Left lobe of liver (tissue), 2 donors: Measurements from ENCODE around the gene SOS2. TPM values are rescaled to one million over a fixed set of nuclear protein-coding genes. Genes with fewer than 3 reads are reported as not detected.
"Not testable (repeated sequence)": the region's sequence is repeated elsewhere in the genome, so short reads cannot be mapped to it uniquely, and the experiment has no call there.

Experiments used
- ATAC-seq: fragments of 200-7000 bp; cut with Tn5 transposase; one replicate; pipeline ENCODE4 v1.9.1; 2020; ENCODE audit warnings: mild to moderate bottlenecking, moderate library complexity
- DNase-seq: peaks from one replicate; pipeline ENCODE4 v3.0.0-alpha.2; 2020; ENCODE audit warnings: low spot score
- total RNA-seq: library from RNA; stranded (reverse); gene quantifications from one replicate; pipeline ENCODE4 v1.2.1, GENCODE V29; 2021
- donor health status: DM: no; HTN: no; CAD: no; lungs with moderate emphysema.
- donor health status: DM: no; HTN: yes; CAD: no.

SOS2 gene
- total RNA-seq, 1 donor from 2014 or later = 9.9 TPM

GRCh38 chr14:50228313-50228712, 3.1 kb downstream of the SOS2 start:
- ATAC-seq = no peak
- no peak for DNase-seq

DNA sequence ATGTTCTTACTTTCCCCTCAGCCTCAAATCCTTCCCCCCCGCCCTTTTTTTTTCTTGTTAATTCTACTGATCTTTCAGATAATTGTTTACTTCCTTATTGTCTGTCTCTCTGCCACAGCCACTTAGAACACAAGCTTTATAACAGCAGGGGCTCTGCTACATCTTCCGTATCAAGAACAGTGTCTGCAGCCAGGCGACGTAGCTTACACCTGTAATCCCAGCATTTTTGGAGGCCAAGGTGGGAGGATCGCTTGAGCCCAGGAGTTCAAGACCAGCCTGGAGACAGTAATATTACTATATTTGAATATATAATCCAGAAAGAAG, 5.4 kb downstream of the SOS2 start:
- ATAC-seq (no peak), DNase-seq (no peak)

- DNase-seq = no peak
- ATAC-seq = peak; percentile 92
Observed at GRCh38 chr14:50225067-50225973, 6.1 kb downstream of the SOS2 start.

DNA sequence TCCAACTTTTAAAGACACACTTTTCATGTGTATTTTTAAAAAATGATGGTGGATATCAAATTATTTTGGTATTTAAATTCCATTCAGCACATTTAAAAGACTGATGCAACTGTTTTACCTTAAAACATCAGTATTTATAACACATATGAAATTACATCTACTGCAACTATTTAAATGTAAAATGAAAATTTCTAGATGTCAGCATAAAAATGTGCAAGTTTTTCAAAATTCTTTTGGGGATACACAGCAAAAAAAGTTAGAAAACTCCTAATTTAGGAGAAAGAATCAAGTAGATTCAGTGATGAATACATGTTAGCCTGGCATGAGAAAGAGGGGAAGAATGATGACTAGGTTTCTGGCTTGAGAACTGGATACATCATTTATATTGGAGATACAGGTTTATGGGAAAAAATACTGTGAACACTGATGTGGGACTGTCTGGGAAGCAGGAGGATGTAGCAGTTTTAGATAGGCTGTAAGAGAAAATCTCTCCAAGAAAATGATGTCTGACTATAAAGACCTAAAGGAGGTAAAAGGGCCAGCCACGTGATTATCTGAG, 9.2 kb downstream of the SOS2 start:
- DNase-seq (no peak), ATAC-seq (no peak)

DNA sequence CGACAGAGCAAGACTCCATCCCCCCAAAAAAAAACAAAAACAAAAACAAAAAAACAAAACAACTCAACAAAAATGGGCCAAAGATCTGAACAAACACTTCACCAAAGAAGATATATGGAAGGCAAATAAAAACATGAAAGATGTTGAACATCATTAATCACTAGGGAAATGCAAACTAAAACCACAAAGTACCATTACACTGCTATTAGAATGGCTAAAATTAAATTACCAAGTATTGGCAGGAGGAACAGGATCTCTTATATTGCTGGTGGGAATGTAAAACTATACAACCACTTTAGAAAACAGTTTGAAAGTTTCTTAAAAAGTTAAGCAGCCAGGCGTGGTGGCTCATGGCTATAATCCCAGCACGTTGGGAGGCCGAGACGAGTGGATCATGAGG, 12.9 kb downstream of the SOS2 start:
- DNase-seq (no peak), ATAC-seq (no peak)

DNA sequence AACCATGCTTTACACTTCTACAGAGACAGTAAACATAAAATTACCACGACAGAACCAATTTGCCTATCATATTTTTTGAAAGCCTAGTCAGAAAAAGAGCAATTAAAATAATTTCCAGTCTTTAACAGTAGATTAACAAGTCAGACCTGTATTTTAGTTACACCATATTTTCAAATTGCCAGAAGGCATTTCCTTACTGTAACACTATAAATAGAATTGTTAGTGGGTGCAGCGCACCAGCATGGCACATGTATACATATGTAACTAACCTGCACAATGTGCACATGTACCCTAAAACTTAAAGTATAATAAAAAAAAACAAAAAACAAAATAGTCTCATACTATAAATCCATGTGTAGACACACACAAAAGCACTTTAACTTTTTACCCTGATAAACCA, 16.0 kb downstream of the SOS2 start:
- no peak for DNase-seq
- no peak for ATAC-seq

GRCh38 chr14:50213795-50214194, 17.6 kb downstream of the SOS2 start:
- no peak for DNase-seq

GRCh38 chr14:50212726-50213125, 18.7 kb downstream of the SOS2 start:
- ATAC-seq = no peak
- no peak for DNase-seq

More at GRCh38 chr14:50213795-50214194, 17.6 kb downstream of the SOS2 start:
- ATAC-seq = no peak

DNA sequence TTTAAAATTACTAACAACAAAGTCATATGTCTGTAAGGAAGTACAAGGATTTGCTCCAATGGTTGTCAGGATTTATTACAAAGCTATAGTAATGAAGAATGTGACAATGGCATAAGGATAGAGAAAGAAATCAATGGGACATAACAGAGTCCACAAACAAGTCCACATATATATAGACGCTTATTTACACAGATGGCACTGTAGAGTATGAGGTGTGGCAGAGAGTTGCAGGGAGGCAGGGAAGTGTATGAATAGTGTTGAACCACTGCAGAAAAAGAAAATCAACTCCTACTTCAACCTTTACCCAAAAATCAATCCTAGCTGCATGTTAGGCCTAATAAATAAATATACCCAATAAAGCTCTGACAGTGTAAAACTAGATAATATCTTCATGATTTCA, 21.3 kb downstream of the SOS2 start:
- ATAC-seq (peak; percentile 45), DNase-seq (no peak)

DNA sequence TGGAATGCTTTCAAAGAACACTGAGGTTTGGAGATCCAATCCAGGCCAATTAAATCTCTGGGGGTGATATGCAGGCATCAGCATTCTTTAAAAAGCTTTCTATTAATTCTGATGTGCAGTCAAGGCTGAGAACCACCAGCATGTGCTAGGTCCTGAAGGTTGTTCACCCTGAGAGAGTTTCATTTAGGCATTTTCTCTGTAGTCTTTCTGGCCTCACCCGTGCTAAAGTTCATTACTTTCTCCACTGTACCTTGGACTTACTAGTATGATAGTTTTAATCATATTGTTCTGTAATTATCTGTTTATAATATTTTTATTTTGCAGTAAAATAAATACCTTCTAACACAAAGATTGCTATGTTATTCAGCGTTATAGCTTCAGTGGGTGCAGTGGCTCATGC, 32.9 kb downstream of the SOS2 start:
- peak; percentile 41 for ATAC-seq
- no peak for DNase-seq

DNA sequence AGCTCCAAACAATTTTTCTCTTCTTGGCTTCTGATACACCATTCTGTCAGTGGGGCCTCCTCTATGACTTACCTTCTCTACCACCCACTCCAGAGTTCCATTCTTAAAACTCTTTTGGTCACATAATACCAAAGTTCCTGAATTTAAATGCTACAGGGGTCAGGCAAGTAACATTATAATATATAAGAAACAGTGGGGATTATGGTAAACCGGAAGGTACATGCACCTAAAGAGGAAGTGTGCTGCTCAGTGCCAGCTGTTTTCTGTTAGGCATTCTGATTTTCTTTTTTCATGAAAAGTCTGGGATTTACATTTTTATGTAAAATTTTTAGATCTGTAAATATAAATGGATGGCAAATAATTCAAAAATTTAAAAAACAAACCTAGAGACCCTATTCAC, 39.9 kb downstream of the SOS2 start:
- ATAC-seq (no peak), DNase-seq (no peak)

- DNase-seq (no peak), ATAC-seq (no peak)
Observed at GRCh38 chr14:50186107-50186506, 45.3 kb downstream of the SOS2 start.

GRCh38 chr14:50173891-50174290, 57.5 kb downstream of the SOS2 start:
- no peak for DNase-seq
- no peak for ATAC-seq

GRCh38 chr14:50171895-50172294, 59.5 kb downstream of the SOS2 start:
- DNase-seq (no peak), ATAC-seq (no peak)

GRCh38 chr14:50167381-50167780, 64.0 kb downstream of the SOS2 start:
- ATAC-seq, DNase-seq: not testable (repeated sequence)

DNA sequence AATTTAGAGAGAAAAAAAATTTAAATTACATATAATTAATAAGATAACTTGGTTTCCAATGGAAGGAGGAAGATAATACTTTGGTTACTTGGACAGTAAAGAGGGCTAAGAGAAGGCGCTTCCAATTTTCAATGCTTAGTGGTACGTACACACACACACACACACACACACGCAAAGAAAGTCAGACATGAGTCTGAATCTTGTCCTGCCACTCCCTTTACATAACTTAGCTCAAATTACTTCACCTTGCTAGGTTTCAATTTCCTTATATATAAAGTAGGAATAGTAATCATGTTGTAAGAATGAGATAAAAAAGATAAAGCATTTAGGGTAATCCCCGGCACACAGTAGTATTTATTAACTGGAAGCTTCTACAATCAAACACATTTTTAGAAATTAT, 75.3 kb downstream of the SOS2 start:
- DNase-seq (no peak), ATAC-seq (no peak)

DNA sequence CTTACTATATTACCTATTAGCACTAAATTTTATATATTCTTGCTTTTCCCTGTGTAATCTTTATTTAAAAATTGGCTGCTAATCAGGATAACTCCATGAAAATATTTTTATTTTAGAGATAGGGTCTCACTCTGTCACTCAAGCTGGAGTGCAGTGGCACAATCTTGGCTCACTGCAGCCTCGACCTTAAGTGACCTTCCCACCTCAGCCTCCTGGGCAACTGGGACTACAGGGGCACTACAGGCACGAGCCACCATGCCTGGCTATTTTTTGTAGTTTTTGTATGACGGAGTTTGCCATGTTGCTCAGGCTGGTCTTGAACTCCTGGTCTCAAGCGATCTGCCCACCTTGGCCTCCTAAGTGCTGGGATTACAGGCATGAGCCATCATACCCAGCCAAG, 82.6 kb downstream of the SOS2 start:
- ATAC-seq = no peak

GRCh38 chr14:50139192-50139591, 92.2 kb downstream of the SOS2 start:
- DNase-seq (no peak), ATAC-seq (no peak)

More for the DNA sequence above, 82.6 kb downstream of the SOS2 start:
- DNase-seq = no peak

- no peak for ATAC-seq
- DNase-seq = no peak
Observed at GRCh38 chr14:50127802-50128201, 103.6 kb downstream of the SOS2 start.

GRCh38 chr14:50123062-50123461, 108.3 kb downstream of the SOS2 start:
- DNase-seq (no peak), ATAC-seq (no peak)

DNA sequence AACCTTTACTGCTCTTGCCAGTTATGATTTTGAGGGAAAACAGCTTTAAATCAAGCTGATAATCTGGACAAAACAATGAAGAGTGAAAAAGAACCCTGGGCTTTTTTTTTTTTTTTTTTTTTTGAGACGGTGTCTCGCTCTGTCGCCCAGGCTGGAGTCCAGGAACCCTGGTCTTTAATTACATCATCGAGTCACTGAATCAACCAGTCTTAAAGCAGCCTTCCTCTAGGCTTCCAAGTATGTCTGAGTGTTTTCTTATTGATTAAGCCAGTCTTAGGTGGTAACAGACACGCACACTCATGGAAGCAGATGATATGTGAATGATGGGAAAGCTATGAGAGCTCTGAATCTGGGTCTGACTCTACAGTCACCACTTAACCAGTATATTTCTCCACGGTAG, 109.1 kb downstream of the SOS2 start:
- DNase-seq (no peak), ATAC-seq (no peak)

- no peak for DNase-seq
- ATAC-seq = no peak
Observed at GRCh38 chr14:50121486-50121885, 109.9 kb downstream of the SOS2 start.

- ATAC-seq (no peak), DNase-seq (no peak)
Observed at GRCh38 chr14:50117456-50117855, 113.9 kb downstream of the SOS2 start.
